ENCODE measurements around the gene MTHFS. TPM values are rescaled to one million over a fixed set of nuclear protein-coding genes. Genes with fewer than 3 reads are reported as not detected.

MTHFS gene
- total and polyA plus RNA-seq, 11 donors = 5.7 to 45.5 (median 13.4) TPM

DNA sequence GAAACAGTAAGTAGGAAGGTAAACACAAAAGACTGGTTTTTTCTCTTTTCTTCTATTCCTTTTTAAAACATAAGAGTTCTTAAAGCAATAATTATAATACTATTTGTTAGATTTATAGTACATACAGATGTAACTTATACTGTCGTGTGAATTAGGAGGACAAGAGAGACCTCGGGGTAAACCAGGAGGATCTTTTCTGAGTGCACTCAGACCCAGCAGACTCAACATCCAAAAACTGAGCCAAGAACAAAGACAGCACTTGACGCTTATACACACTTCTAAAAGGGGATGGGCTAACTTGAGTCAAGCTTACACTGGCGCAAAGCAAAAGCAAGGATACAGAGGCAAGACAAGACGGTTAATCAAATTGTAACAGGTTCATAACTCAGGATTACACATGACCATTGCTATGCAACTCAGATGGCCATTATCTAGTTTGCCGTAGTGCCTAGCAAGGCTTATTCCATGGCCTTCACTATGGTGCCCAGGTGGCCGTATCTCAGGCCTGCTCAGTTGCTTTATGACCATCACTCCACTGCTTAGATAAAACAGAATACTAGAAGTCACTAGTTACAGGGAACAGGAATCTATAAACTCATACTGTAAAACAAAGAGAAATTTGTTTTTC lies 18.6 kb downstream of the MTHFS start:
- no peak for TF ChIP-seq POLR2A (IDR thresholded peaks at IDR 0.05)
- TF ChIP-seq, protein P1, sequence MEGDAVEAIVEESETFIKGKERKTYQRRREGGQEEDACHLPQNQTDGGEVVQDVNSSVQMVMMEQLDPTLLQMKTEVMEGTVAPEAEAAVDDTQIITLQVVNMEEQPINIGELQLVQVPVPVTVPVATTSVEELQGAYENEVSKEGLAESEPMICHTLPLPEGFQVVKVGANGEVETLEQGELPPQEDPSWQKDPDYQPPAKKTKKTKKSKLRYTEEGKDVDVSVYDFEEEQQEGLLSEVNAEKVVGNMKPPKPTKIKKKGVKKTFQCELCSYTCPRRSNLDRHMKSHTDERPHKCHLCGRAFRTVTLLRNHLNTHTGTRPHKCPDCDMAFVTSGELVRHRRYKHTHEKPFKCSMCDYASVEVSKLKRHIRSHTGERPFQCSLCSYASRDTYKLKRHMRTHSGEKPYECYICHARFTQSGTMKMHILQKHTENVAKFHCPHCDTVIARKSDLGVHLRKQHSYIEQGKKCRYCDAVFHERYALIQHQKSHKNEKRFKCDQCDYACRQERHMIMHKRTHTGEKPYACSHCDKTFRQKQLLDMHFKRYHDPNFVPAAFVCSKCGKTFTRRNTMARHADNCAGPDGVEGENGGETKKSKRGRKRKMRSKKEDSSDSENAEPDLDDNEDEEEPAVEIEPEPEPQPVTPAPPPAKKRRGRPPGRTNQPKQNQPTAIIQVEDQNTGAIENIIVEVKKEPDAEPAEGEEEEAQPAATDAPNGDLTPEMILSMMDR (IDR thresholded peaks at IDR 0.05) = no peak
- WGBS, 4 donors = 79 to 93% (median 89%) methylated on average over 7 of the region's 7 CpGs
- peaks cover 0 to 84% (median 17%) of the 10 kb centered on the region in 9 donors for H3K36me3 ChIP-seq

DNA sequence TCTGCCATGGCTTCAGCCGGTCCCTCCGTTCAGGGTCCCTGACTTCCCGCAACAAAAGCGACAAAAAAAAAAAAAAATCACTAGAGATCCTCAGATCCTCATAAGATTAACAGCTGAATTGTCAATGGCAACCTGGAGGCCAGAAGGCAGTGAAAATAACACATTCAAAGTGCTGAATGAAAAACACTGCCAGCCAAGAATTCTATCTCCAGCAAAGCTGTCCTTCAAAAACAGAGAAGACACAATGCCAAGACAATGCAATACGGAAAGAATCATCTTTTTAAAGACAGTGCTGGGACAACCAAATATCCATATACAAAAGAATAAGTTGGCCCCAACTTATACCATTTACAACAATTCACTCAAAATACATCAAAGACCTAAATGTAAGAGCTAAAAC lies 21.6 kb downstream of the MTHFS start:
- no peak for ATAC-seq
- Histone ChIP-seq H3K36me3 (peaks cover 0 to 62% (median 6%) of the 10 kb centered on the region in 9 donors), H3K4me1 (peaks cover 0 to 5% (median 0%) of the 10 kb centered on the region in 12 donors), H3K27me3 (no peaks in the 10 kb centered on the region), H3K27ac (no peak overlapping the region), H3K4me3 (no peak overlapping the region), H3K9me3 (peaks cover 0 to 61% (median 44%) of the 10 kb centered on the region in 12 donors)
- intact Hi-C loops (cut with DNase I) = no loop called here
- WGBS, 4 donors = 97 to 99% (median 98%) methylated on average over 5 of the region's 5 CpGs
- TF ChIP-seq, protein P1 (IDR thresholded peaks at IDR 0.05) = no peak
- no peak for TF ChIP-seq POLR2A (IDR thresholded peaks at IDR 0.05)
- DNase-seq = no peak

More for the DNA sequence above, 18.6 kb downstream of the MTHFS start:
- intact Hi-C loops (cut with DNase I) = no loop called here
- no peak for DNase-seq
- H3K9me3 ChIP-seq = peaks cover 0 to 61% (median 44%) of the 10 kb centered on the region in 12 donors
- no peak overlapping the region for H3K4me3 ChIP-seq
- no peaks in the 10 kb centered on the region for H3K27me3 ChIP-seq
- no peak for ATAC-seq
- peaks cover 0 to 9% (median 0%) of the 10 kb centered on the region in 12 donors for H3K4me1 ChIP-seq
- H3K27ac ChIP-seq = no peak overlapping the region

DNA sequence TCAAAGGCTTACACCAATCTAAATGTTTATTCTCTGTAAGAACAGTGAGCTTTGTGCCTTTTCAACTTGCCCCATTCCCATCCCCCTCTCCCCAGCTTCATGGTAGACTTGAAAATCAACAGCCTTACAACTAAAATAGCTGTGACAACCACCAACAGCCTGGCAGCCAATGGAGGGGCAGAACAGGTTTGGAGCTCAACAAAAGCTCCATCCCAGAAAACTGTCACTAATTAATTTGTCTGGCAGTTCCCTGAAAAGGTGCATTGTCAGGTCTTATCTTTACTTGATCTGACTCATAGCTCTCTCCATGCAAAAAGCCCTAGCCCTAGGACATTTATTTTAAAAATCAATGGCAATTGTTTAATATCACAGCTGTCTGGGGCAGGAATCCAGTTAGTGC lies 22.6 kb downstream of the MTHFS start:
- H3K4me3 ChIP-seq = no peak overlapping the region
- peaks cover 0 to 5% (median 0%) of the 10 kb centered on the region in 12 donors for H3K4me1 ChIP-seq
- no peaks in the 10 kb centered on the region for H3K27me3 ChIP-seq
- TF ChIP-seq, protein P1 (IDR thresholded peaks at IDR 0.05) = no peak
- TF ChIP-seq POLR2A (IDR thresholded peaks at IDR 0.05) = no peak
- ATAC-seq (no peak), DNase-seq (no peak)
- intact Hi-C loops (cut with DNase I) = no loop called here
- peaks cover 0 to 58% (median 42%) of the 10 kb centered on the region in 12 donors for H3K9me3 ChIP-seq
- peaks cover 0 to 52% (median 3%) of the 10 kb centered on the region in 9 donors for H3K36me3 ChIP-seq
- no peak overlapping the region for H3K27ac ChIP-seq

DNA sequence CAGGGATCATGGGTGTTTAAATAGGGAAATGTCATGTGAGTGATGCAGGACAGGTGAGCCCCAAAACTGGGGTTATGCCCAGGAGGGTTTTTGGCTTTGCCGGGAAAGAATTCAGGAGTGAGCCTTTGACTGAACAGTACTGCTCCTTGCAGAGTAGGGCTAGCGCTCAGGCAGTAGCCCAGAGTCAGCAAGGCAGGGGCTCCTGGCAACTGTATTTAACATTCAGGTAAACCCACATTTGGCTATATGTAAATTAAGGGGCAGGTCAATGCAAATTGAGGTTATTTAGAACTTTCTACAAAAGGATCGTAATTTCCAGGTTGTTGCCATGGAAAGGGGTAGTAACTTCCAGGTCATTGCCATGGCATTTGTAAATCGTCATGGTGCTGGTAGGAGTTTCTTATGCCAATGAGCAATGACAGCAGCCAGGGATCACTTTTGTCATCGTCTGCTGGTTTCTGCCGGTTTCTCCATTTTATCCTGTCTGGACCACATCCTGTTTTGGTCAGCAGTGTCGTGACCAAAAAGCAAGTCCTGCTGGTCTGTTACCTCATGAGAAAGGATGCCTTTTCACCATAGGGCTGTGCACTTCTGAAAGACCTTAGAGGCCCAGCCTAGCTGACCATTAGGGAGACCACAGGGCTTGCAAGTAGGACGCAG lies 24.3 kb downstream of the MTHFS start:
- ATAC-seq (no peak), DNase-seq (no peak)
- Histone ChIP-seq H3K36me3 (peaks cover 0 to 43% (median 3%) of the 10 kb centered on the region in 9 donors), H3K9me3 (peaks cover 0 to 40% (median 25%) of the 10 kb centered on the region in 12 donors), H3K4me1 (peaks cover 0 to 5% (median 0%) of the 10 kb centered on the region in 12 donors), H3K27me3 (no peaks in the 10 kb centered on the region), H3K27ac (no peak overlapping the region), H3K4me3 (no peak overlapping the region)
- intact Hi-C loops (cut with DNase I) = no loop called here
- WGBS, 4 donors = 84 to 90% (median 87%) methylated on average over 8 of the region's 8 CpGs
- TF ChIP-seq, protein P1 (IDR thresholded peaks at IDR 0.05) = no peak
- no peak for TF ChIP-seq POLR2A (IDR thresholded peaks at IDR 0.05)
